Head of caudate nucleus (tissue), 42 donors: Measurements from ENCODE around the gene RAB32.
"Not testable (repeated sequence)": the region's sequence is repeated elsewhere in the genome, so short reads cannot be mapped to it uniquely, and the experiment has no call there.

Experiments used
- DNase-seq, 42 donors: peaks; one replicate each; pipeline versions ENCODE4 v3.0.0 to v3.0.0-alpha.2; 2020 to 2021; ENCODE audit warnings: mixed read lengths in 7 of 42
- intact Hi-C: fragments of 100-400 bp; cut with DNase I; formaldehyde crosslinking; loops from one replicate; pipeline ENCODE4 v1.15.0; 2022

The RAB32 gene

GRCh38 chr6:146543211-146543939 lies at the start of gene RAB32:
Gene RAB32, plus strand, starts transcription at chr6:146543833. Its CDS starts 39 bp downstream, at chr6:146543872.
- intact Hi-C loops: no loop called here
- DNase-seq: peak; percentile 52 to 92 (median 86)

GRCh38 chr6:146498309-146498708 lies 45.3 kb upstream of the RAB32 start:
- intact Hi-C loops: no loop called here
- no peak for DNase-seq

- no peak for DNase-seq
- intact Hi-C loops: no loop called here
These were observed 40.5 kb upstream of the RAB32 start for GRCh38 chr6:146503096-146503495.

GRCh38 chr6:146515212-146515611 lies 28.4 kb upstream of the RAB32 start:
- no peak for DNase-seq
- intact Hi-C loops: no loop called here

GRCh38 chr6:146526192-146526591 lies 17.4 kb upstream of the RAB32 start:
- DNase-seq: peak in 17 of 42 donors; percentile 3 to 59 (median 23)
- intact Hi-C loops: no loop called here

GRCh38 chr6:146532702-146533101 lies 10.9 kb upstream of the RAB32 start:
- no peak for DNase-seq
- intact Hi-C loops: no loop called here

GRCh38 chr6:146542881-146543210 lies 787 bp upstream of the RAB32 start:
- intact Hi-C loops: no loop called here
- DNase-seq: no peak

GRCh38 chr6:146543940-146544615 lies 445 bp downstream of the RAB32 start:
- DNase-seq: peak in 26 of 42 donors; percentile 6 to 63 (median 28)
- intact Hi-C loops: no loop called here

GRCh38 chr6:146544616-146545182 lies 1.1 kb downstream of the RAB32 start:
- intact Hi-C loops: no loop called here
- DNase-seq: no peak

- intact Hi-C loops: no loop called here
- DNase-seq: no peak
These were observed 1.9 kb downstream of the RAB32 start for GRCh38 chr6:146545581-146545980.

GRCh38 chr6:146546443-146547043 lies 2.9 kb downstream of the RAB32 start:
- intact Hi-C loops: no loop called here
- no peak for DNase-seq

GRCh38 chr6:146547889-146548288 lies 4.3 kb downstream of the RAB32 start:
- no peak for DNase-seq
- intact Hi-C loops: no loop called here

GRCh38 chr6:146548898-146549374 lies 5.3 kb downstream of the RAB32 start:
- no peak for DNase-seq
- intact Hi-C loops: no loop called here

GRCh38 chr6:146550911-146551310 lies 7.3 kb downstream of the RAB32 start:
- intact Hi-C loops: no loop called here
- no peak for DNase-seq

- intact Hi-C loops: no loop called here
These were observed 7.9 kb downstream of the RAB32 start for GRCh38 chr6:146551545-146551944.

GRCh38 chr6:146553377-146554135 lies 9.9 kb downstream of the RAB32 start:
- DNase-seq: no peak

More at GRCh38 chr6:146551545-146551944, 7.9 kb downstream of the RAB32 start:
- DNase-seq: no peak

GRCh38 chr6:146560607-146561006 lies 17.0 kb downstream of the RAB32 start:
- intact Hi-C loops: no loop called here
- DNase-seq: no peak

More at GRCh38 chr6:146553377-146554135, 9.9 kb downstream of the RAB32 start:
- intact Hi-C loops: no loop called here

- DNase-seq, intact Hi-C loops: not testable (repeated sequence)
These were observed 23.0 kb downstream of the RAB32 start for GRCh38 chr6:146566661-146567060.

GRCh38 chr6:146568619-146569018 lies 25.0 kb downstream of the RAB32 start:
- DNase-seq, intact Hi-C loops: not testable (repeated sequence)
